ENCODE results near the gene GRIN2C.

The GRIN2C gene

DNA sequence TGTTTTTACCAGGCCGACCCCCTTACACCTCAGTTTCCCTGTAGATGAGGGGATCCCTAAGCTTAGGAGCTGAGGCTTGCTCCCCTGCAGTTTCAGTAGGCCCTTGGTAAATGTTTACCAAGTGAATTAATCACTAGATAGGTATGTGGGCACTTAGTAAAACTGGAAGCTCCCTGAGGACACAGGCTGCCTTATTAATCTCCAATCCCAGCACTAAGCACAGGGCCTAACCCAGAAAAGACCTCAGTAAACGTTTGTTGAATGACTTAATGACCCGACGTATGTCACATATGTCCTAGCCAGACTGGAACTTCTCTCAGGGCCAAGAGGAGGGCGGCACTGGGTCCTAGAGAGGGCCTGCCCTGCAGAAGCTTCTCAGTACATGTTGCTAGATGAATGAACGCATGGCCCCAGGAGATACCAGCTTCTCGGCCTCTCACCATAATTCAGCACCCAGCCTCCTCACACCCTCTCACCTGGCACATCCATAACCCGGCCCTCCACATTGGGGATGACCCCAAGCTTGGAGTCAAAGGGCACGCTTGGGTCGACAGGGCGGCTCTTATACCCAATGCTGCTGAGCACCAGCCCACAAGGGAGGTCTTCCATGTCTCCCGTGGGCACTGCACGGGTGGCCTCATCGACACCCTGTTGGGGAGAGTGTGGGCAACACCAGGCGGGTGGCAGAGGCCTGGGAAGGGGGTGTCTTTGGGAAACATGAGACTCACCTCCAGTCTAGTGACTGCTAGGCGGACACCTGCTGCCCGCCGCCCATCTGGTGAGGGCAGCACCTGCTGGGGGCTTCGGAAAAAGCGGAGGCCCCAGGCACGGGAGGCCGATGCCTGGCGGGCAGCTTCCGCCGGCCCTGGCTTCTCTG lies 4.0 kb upstream of the GRIN2C start:
- no peak for DNase-seq

DNA sequence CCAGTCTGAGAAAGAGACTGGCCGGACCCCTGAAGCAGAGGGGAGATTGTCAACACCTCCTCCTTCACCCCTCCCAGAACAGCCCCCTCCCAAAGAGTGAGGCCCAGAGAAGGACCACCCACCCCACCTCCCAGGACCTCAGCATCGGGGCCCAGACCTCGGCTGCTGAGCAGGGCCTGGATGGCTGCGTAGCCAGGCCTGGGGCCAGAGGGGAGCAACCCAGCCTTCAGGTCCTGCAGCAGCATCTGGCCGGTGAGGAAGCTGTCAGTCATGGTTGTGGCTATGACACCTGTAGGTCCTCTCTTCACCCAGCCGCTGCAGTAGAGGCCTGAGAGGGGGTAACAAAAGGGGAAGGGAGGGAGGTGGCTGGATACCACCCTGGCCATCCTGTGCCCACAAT lies 3.2 kb upstream of the GRIN2C start:
- no peak for DNase-seq

DNA sequence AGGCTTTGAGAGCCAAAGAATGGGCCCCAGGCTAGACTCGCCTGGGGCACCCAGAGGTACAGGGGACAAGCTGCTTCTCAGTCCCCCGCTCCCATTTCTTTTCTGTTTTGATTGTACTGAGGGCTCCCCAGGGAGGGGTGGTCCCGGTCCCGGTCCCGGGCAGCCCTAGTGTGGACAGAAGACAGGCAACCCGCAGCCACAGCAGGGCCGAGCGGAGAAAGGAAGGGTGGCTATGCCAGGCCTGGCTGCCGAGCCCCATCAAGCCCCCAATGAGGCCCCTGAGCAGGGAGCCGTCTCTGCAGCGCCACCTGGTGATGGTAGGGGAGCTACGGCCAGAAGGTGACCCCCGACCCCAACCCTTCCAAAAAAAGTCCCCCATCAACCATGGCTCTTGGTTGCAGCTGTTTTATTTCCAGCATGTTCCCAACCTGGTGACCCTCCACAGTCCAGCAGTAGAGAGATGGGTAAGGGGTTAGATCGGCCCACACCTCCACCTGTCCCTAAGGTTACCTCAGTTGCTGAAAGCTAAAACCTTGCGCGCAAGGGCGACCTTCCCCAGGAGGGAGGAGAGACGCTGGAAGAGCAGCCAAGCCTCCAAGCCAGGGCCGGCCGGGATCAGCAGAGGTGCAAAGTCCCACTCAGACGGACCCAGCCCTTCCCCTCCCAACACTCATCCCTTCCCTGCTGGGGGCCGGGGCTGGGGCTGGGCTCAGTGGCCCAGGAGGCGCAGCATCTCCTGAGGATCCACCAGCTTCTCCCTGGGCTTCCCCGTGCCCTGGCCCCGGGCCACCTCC lies 2.6 kb upstream of the GRIN2C start:
- DNase-seq = peak; percentile 65

DNA sequence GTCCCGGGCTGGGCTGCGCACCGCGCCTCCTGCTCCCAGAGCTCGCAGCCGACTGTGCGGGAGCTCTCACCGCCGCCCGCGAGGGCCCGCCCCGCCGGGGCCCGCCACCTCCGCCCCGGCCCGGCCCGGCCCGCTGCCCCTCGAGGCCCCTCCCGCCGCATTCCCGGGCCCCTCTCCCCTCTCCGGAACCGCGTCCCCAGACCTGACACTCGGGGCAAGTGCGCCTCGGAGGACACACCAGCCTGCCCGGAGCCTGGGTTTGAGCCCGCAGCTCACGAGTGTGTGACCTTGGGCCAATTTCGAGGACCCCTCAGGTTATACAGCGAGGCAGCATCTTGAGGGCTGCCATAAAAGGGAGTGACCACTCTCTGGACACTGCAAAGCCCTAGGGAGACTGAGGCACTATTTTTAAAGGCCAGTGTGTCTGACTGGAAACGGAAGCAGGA lies 2.0 kb upstream of the GRIN2C start:
- no peak for DNase-seq

DNA sequence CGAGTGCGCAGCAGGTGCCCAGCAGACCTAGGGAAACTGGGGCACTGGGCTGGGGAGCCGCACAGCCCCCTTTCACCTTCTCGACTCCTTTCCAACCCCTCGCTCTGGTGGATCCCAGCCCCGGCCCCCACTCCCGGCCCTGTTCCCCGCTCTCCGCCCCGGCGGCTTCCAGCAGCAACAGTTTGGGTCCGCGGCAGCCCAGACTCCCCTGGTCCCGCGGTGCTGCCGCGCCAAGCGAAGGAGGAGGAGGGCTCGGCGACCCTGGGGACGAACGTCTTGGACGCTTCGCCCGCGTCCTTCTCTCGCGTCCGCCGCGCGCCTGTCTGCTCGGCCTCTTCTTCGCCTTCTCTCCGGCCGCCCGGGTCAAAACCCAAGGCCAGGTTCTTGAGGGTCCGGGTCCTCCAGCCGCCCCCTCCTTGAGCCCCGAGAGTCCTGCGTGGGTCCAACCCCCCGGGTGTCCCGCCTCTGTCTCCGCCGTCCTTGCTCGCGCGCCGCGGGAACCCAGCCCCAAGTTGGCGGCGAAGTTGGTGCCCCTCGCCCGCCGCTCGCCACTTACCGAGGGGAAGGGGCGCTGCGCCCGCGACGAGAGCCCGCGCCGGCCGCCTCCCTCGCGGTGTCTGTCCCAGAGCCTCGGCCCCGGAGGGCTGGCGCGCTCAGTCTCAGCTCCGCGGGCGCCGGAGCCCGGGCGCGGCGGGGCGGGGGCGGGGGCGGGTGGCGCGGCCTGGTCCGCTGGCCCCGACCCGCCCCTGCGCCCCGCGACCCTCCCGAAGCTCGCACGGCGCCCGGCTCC lies 1.4 kb upstream of the GRIN2C start:
- DNase-seq = no peak

DNA sequence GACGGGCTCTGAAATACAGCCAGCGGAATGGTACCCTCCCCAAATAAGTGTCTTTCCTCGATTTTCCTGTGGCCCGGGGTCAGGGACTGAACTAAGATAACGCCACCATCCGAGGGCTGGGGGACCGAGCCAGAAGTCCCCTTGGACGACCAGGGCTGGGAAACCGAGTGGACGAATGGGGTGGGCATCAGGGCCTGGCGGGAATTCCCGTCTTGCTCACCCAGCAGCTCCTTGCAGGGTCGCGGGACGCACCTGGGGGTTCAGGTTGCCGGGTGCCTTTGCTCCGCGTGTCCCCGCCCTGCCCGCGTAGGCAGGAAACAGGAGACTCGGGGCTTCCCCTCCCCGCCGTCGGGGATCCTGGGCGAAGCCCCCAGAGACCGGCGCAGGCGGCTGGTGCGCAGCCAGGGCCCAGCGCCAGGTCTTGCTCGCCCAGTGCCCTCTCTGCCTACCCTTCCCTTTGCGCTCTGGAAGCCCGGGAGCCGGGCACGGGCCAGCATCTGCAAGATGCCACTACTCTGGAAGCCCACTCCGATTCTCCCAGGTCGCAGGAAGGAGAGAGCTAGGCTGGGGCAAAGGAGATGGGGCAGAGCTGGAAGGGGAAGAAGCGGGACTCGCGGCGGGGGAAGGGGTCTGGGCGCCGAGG lies 665 bp upstream of the GRIN2C start:
- no peak for DNase-seq

DNA sequence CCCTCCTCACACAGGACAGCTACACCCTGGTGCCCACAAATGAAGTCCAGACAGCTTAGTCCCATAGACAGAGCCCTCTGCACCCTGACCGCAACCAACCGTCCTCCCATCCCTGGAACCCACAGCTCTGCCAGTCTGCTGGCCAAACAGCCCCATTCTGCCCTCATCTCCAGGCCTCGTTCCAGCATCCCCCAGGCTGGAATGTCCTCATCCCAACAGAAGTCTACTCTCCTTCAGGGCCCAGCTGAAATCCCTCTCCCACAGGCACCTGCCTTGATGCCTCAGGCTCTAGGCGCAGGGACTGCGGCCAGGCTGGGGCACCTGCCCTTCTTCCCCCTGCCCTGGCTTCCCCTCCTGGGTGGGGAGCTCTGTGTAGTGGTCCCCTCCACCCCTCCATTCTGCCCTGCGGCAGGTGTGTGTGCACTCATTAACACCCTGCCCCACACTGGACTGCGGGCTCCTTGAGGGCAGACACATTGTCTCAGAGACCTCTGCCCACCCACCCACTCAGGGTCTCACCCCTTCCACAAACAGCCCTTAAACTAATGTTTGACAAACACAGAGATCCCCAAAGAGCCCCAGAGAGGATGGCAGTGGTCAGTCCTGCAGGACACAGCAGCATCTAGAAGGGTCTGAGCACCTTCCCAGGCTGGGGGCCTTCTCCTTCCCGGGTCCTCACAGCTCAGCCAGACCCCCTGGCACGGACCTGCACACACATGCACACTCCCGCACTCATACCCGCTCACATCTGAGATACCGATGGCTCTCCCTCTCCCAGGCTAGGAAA lies 820 bp downstream of the GRIN2C start:
- DNase-seq = no peak

DNA sequence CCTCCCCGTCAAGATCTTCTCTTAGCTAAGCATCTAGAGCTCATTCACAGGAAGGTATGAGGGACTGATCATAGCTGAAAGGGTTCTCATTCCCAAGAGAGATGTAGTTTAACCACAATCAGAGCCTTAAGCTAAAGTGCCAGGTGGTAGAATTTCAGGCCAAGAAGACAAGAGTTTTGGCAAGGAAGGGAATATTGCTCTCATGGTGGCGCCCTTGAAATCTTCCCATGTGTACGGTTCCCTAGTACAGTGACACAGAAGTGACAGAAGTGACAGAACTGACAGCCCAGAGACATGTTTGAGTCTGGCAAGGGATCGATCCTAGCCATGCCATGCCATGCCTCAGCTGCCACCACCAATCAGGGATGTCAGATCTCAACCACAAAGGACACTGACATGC lies 2.5 kb downstream of the GRIN2C start:
- DNase-seq = no peak

DNA sequence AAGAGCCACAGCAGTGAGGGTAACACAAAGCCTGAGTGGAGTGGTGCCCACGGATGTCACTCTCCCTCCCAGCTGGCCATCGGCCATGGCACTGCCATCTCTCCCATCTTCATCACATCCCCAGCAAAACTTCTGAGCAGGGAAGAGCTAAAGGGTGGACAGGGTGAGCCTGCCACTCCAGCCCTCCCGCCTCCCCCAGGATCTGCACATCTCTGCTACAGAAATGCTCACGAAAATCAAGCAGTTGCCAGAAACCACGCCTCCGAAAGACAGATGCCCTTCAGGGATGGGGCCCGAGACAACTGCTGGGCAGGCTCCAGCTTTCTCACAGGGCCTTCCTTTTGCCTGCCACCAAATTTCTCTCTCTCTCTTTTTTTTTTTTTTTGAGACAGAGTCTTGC lies 3.6 kb downstream of the GRIN2C start:
- no peak for DNase-seq

DNA sequence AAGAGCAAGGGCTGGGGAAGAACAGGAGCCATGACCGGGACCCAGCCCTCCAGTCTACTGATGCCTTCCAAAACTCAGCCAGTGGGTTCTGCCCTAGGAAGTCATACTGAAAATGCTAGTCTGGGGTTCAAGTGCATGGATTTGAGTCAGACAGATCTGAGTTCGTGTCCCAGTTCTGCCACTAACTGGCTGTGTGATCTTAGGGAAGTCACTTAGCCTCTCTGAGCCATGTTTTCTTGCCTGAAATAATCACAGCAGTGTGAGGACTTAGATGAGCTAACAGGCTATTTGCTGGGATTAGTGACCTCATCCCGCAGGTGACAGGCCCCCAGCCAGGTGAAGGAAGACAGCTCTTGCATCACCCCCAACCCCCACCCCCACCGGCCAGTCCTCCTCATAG lies 4.4 kb downstream of the GRIN2C start:
- no peak for DNase-seq

DNA sequence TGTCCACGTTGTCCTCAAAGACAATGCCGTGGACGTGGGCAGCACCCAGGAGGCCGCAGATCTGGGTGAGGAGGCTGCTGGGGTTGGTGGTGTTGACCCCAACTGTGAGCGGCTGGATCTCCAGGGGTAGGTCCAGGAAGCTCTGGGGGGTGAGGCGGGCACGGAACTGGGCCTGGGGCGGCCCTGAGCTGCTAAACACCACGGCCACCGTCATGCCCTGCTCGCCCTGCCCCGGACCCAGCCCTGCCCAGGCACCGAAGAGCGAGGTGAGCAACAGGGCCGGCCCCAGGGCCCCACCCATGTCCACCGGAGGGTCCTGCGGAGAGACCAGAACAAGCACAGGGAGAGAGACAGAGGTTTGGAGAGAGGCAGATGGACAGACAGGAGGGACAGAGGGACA lies 4.9 kb downstream of the GRIN2C start:
- no peak for DNase-seq

DNA sequence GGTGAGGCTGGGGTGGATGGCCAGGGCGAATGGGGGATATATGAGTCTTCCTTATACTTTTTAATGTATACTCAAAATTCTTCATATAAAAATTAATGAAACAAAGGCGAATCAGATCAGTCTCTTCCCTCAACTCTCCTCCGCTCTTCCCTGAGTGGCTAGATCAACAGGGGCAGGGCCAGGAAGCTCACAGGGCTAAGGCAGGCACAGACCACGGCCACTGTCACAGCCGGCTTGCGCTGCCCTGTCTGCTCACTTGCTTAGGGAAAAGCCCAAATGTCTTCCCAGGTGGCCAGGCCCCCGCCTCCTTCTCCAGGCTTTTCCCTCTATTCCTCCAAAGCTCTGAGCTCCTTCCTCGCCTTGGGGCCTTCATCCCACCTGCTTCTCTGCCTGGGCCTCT lies 6.0 kb downstream of the GRIN2C start:
- no peak for DNase-seq

DNA sequence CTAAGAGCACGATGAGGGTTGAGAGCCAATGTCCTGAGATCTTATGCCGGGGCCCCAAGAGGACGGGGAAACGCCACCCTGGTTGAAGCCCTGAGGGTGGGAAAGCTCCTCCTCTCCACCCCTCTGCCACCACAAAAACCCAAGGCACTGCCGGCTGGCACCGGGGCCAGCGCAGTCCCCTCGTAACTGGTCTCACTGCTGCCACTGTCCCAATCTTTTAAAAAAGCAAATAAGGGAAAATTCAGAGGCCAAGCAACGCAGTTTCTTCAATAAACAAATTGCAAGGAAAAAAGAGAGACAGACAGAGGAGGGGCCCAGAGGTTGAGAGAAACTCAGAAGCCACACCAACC lies 6.7 kb downstream of the GRIN2C start:
- DNase-seq = no peak

DNA sequence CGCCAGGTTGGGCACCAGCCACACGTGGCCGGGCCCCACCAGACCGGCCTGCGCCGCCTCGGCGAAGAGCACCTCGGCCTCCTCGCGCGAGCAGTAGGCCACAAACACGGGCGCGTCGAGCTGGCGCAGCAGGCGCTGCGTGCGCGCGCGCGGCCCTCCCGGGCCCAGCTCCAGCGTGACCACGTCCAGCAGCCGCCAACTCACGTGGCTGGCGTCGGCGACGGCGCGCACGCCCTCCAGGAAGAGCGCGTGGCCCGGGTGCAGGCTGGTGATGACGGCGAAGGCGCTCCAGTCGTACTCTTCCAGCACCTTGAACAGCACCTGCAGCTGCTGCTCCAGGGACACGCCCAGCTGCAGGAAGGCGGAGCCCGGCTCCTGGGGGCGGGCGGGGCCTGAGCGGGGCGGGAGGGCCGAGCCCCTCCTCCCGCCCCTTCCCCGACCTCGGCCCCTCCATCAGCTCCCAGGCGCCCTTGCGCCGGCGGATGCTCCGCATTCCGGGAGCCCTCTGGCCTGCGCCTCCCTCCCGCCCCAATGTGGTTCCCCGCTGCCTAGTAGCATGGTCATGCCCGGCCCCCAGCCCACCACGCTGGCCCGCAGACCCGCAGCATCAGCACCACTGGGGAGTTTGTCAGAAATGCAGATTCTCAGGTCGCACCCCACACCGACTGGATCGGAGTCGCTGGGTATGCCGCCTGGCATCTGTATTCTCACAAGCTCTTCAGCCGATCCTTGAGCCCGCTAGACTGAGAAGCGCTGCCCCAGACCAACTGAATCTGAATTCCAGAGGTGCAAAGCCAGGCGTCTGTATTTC lies 7.2 kb downstream of the GRIN2C start:
- DNase-seq = peak; percentile 62

DNA sequence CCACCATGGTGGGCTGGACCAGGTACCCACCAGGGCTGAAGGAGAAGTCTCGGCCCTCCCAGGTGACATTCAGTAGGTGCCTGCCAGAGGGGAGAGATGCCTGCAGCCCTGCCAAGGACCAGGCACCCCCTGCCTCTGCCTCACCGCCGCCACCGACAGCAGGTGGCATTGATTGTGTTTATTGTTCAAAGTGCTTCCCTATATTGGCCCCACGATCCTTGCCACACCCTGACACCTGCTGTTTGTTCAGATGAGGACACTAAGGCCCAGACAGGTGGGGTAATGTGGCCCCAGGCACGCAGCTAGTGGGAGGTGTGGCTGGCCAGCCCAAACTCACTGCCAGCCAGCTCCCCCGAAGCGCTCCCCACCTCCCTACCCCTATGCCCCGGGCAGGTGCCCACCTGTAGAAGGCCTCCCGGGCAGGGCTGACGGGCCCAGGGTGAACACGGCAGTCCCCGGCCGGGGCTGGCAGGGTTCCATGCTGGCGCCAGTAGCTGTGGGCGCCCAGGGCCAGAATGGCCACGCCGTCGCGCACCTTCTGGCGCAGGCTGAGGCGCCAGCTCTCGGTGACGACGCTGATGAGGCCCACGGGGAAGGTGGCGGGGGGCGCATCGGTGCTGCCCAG lies 8.0 kb downstream of the GRIN2C start:
- no peak for DNase-seq

DNA sequence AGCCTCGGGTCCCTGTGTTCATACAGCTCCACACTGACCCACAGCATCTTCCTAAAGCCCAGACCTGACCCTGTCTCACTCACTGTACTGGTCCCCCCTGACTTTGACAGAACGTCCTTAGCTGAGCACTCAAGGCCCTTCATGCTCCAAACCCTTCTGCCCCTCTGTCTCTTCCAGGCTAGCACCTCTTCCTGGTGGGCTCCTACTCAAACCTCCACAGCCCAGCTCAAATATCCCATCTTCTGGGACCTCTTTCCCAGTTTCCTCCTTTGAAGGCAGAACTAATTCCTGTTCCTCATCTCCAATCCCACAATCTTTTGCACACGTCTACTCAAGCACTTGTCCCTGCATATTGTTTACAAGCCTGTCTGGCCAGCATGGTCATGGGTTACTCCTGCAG lies 8.8 kb downstream of the GRIN2C start:
- DNase-seq = no peak

DNA sequence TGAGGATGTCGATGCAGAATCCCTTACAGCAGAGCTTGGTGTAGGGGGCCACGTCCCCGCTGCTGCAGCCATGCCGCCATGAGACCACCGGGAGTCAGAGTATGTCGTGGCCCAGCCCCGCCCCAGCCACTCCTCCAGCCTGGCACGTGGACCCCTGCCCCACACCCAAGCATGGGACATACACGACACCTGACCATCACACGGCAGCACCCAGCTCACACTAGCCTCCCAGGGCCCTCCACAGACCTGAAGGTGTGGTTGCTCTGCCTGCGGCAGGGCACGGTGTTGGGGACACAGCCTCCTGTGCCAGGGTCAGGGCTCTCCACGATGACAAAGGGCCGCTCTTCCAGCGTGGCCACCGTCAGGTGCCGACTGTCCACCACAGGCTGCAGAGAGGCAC lies 9.4 kb downstream of the GRIN2C start:
- no peak for DNase-seq

DNA sequence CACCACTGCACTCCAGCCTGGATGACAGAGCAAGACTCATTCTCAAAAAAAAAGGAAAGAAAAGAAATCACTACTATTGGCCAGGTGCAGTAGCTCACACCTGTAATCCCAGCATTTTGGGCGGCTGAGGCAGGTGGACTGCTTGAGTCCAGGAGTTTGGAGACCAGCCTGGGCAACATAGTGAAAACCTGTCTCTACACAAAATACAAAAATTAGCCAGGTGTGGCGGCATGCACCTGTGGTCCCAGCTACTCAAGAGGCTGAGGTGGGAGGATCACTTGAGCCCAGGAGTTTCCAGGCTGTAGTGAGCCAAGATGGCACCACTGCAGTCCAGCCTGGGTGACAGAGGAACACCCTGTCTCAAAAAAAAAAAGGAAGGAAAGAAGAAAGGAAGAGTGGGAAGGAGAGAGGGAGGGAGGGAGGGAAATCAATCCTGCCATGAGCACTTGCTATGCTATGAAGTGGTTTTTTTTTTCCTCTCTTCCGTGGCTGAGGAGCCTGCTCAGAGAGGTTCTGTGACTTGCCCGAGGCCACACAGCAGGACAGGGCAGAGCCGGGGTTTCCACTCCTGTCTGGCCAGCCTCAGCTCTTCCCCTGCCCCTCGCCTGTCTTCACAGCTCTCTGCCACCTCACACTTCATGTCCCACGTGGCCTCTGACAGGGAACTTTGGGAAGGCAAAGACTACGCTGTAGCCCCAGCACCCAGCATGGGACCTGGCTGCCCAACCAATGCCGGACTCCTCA lies 10.9 kb downstream of the GRIN2C start:
- DNase-seq = no peak

DNA sequence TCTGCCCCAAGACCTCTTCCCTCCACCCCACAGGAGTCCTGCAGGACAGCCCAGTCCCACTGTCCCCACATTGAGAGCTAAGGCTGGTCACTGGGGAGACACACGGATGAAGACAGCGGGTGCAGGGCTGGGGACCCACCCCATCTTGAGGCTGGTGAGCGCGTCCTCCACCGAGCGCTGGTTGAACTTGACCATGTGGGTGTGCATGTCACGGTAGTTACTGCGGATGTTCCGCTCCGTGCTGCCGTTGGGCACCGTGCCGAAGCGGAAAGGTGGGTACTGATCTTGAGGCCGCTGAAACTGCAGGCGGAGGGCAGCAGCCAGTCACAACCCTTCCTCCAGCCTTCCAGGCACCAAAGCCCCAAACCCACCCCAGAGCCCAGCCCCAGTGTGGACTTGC lies 13.1 kb downstream of the GRIN2C start:
- no peak for DNase-seq

DNA sequence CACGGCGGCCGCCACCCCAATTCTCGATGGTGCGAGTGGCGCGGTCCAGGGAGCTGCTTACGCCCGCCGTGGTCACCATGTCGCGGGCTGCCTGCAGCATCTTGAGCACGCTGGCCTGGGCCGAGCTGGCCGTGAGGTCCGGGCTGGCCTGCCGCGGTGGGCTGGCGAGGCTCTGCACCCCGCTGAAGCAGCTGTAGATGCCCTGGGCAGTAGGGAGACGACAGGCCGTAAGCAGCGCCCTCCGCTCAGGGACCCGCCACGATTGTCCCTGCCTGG lies 16.4 kb downstream of the GRIN2C start:
- DNase-seq = no peak

All from stimulated activated naive CD4-positive, alpha-beta T cell treated with Interleukin-2 at 50 U/mL for 16 hours (primary cell).